ENCODE results near the gene LIN54. TPM values are rescaled to one million over a fixed set of nuclear protein-coding genes. Genes with fewer than 3 reads are reported as not detected.
"Not testable (repeated sequence)": the region's sequence is repeated elsewhere in the genome, so short reads cannot be mapped to it uniquely, and the experiment has no call there.

The LIN54 gene
- total RNA-seq, result 1 to 10 TPM; 8.3 to 9.0 TPM
- long read RNA-seq, donor 1, result 0 reads
- long read RNA-seq, donor 2, full-length matches to known transcripts, result 2 of 3 reads
- long read RNA-seq, donor 2, partial matches to known transcripts, result 0 of 3 reads
- long read RNA-seq, donor 2, other reads (novel, unspliced or antisense), result 1 of 3 reads

DNA sequence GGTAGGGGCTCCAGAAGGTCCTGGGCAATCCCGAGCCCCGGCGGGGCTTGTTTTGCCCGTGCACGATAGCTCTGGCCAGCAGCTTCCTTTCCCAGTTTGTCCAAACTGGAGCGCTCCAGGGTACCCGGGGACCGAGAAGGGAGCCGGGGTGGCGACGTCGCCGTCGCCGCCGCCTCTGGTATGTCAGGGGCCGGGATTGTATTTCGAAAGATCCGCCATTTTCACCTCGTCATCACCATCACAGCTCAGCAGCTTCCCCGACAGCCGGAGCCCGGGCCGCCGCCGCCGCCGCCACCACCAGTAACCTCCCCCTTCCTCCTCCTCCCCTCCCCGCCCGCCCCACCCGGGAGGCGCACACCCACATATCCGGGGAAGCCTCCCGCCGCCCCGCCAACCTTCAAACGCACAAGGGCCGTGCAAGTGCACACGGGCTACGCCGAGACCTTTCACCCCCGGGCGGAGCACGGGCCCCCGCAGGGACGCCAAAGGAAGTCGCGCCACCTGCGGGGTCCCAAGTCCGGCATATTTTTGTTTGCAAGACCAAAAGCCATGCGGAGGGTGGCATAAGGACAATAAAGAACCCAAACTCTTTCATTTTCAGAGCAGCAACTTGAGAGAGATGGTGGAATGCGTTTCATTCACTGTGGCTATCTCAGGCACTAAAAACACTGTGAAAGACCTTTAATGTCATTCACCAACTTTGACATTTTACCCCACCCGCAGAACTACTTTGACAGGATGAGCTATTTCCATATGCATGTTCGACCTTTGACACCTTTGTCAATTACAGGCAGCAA lies at the start of gene LIN54:
Gene LIN54, minus strand, starts transcription at position 302 of the 797 bp plus-strand sequence. CDS start 25,979 bp downstream, outside the sequence.
- intact Hi-C loops (cut with DNase I), result no loop called here
- DNase-seq (ENCODE audit: low spot score), result peak; percentile 94

DNA sequence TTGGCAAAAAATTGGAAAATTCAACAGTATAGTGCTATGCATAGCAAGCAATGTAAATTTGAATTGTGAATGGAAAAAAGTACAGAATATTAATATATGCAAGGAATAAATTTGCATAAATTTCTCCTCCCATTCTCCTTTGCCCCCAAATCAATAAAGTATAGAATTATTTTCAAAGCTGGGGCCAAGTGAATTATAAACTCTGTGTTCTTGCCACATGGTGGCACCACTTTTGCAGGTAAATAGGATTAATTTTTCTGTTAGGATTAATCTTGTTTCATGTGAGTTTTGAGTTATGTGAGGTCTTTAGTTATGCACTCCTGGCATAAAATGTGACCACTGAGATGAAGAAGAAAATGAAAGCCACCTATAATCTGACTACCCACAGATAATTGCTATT lies 44.3 kb upstream of the LIN54 start:
- intact Hi-C loops (cut with DNase I), result no loop called here
- no peak for DNase-seq (ENCODE audit: low spot score)

DNA sequence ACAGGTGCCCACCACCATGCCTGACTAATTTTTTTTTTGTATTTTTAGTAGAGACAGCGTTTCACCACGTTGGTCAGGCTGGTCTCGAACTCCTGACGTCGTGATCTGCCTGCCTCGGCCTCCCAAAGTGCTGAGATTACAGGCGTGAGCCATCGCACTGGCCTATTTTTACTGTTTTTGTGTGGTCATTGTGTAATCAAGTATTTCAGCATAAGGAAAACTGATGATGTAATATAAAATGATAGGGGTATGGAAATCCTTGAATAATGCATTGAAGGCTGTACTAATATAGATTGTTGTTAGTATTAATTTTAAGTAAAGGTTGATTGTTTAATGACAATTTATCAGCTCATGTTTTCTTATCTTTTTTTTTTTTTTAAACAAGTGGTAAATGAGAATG lies 38.2 kb upstream of the LIN54 start:
- DNase-seq (ENCODE audit: low spot score); intact Hi-C loops (cut with DNase I): not testable (repeated sequence)

DNA sequence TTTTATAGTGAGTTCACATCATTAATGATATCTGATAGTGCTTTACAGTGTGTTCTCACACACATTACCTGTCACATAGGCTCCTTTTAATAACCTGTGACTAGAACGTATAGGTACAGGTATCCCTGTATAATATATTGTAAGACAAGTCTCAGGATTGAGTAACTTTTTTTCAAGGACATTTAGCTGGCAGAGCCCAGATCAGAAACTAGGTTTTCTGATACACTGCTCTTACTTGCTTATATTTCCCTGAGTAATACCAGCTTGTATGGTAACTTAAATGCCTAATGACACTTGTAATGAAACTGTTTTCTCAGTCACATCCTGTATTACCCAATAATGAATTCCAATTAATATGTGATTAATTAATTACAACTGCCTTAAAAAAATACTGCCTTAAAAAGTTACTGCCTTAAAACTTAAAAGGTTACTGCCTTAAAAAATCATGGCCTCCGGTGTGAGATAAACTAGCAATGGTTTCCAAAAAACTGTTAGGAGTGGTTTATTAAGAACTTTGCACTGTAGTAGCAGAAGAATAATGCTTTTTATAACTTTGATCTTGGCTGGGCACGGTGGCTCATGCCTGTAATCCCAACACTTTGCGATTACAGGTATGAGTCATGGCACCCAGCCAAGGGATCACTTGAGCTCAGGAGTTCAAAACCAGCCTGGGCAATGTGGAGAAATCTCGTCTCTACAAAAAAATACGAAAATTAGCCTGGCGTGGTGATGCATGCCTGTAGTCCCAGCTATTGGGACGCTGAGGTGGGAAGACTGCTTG lies 36.3 kb upstream of the LIN54 start:
- no peak for DNase-seq (ENCODE audit: low spot score)
- intact Hi-C loops (cut with DNase I), result no loop called here

DNA sequence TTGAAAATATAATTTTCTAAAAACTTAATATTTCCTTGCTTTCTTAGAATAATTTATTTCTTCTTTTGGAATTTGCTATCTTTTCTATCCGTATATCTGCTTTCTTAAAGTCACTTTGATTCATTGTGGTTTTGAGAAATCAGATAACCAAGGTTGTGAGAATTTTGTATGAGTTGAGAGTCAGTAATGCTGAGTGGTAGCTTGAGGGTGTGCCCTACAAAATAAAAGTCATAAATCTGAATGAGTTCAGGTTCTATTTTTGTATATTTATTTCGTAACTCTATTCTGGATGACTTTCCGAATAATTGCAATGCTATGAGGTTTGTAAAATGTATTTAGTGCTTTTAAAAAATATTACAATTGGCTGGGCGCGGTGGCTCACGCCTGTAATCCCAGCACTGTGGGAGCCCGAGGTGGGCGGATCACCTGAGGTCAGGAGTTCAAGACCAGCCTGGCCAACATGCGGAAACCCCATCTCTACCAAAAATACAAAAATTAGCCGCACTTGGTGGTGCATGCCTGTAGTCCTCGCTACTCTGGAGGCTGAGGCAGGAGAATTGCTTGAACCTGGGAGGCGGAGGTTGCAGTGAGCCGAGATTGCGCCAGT lies 33.3 kb upstream of the LIN54 start:
- intact Hi-C loops (cut with DNase I), result no loop called here
- DNase-seq (ENCODE audit: low spot score), result no peak

DNA sequence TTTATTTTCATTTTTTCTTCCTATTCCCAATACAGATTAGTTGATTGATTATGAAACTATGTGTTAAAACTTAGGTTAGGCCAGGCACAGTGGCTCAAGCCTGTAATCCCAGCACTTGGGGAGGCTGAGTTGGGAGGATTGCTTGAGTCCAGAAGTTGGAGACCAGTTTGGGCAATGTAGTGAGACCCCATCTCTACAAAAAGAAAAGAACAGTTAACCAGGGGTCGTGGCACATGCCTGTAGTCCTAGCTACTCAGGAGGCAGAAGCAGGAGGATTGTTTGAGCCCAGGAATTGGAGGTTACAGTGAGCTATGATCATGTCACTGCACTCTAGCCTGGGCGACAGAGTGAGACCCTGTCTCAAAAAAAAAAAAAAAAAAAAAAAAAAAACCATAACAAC lies 32.5 kb upstream of the LIN54 start:
- intact Hi-C loops (cut with DNase I), result not testable (repeated sequence)

DNA sequence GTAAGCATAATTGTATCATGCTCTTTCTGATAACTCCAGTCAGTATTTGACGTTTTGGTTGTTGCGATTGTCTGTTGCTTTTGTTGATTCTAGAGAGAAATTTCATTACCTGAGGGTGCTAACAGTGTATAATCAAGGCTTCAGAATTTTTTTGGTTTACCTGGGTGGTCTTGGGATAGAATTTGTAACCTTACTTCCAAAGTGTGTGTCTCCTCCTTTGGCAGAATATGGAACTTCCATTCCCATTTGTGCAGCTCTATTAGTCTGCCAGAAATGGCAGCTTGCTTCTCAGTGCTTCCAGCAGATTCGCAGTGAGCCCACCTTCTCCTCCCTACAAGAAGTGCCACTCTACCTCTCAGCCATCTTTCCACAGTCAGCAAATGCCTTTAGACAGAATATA lies 29.6 kb upstream of the LIN54 start:
- DNase-seq (ENCODE audit: low spot score), result no peak
- intact Hi-C loops (cut with DNase I), result no loop called here

More for the DNA sequence above, 32.5 kb upstream of the LIN54 start:
- DNase-seq (ENCODE audit: low spot score), result not testable (repeated sequence)

DNA sequence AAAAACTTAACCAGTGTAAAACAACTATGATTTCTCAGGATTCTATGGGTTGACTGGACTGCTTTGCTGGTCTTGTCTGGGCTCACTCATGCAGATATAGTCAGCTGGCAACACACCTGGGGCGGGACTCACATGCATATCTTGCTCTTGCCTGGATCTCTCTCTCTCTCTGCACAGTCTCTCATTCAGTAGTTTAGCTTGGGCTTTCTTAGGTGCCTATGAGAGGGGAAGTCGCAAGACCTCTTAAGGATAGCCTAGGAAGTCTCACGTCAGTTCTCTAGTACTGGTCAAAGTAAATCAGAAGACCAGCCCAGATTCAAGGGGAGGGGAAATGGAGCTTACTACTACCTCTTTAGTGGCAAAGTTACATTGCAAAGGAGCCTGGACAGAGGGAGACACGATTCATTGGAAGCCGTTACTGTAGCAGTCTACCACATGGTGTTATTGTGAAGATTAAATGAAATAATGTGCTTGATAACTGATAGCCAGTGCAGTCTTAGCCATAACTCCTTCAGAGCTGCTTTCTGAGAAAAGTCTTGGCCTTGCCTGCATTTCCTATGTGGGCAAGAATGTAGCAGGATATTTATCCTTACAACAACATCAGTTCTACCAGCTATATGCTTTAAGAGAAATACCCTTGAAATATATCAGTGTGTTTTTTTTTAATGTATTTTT lies 26.5 kb upstream of the LIN54 start:
- DNase-seq (ENCODE audit: low spot score), result no peak

DNA sequence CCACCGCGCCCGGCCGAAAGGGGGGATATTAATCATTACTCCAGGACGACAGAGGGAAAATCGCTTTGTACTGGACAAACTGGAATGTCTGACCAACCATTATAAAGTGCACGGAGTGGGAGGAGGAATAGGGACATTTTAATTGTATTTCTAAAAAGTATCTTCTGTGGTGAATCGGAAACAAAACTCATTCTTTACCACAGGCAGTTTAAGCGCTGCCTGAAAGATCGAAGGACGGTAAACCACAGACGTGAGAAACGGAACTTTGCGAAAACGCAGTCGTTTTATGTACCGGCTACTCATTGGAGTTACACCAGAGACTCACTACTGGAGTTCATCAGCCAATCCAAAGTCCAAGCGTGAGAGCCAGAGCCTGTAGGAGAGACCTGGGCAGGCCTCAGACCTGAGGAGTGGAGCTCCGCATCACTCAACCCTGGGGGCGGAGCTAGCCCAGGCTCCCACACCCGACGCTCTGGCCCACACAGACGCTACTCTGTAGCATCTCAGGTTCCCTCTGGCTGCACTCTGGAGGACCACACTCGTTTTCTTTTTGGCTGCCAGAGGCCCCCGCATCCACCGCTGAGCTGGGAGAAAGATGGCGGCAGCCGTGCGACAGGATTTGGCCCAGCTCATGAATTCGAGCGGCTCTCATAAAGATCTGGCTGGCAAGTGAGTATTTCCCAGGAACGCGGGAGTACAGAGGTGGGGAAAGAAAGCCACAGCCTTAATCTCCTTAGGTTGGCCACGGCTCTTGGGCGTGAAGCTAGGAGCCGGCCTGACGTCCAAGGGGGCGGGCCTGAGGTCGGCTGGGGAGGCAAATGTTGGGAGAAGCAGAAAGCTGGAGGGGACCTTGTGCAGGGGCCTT lies 24.2 kb upstream of the LIN54 start, which contains the start of gene COPS4:
Gene COPS4, plus strand, starts transcription at position 554 of the 865 bp plus-strand sequence. Its CDS starts 42 bp downstream, at position 596.
- intact Hi-C loops (cut with DNase I), result no loop called here
- peak; percentile 98 for DNase-seq (ENCODE audit: low spot score)

More for the DNA sequence above, 26.5 kb upstream of the LIN54 start:
- intact Hi-C loops (cut with DNase I), result no loop called here

DNA sequence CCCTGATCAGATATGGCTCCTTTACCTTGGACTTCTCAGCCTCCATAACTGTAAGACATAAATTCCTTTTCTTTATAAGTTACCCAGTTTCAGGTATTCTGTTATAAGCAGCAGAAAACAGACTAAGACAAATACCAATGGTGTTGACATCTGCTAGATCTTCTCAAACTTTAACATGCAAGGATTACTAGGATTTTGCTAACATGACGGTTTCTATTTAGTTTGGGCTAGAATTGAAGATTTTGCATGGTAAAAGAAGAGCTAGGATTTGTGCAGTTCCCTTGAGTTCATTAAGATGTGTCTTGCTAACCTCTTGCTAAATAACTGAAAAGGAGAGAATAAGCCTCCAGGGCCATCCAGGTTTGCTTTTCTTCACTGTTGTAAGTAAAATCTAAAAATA lies 19.1 kb upstream of the LIN54 start:
- intact Hi-C loops (cut with DNase I), result no loop called here
- no peak for DNase-seq (ENCODE audit: low spot score)

DNA sequence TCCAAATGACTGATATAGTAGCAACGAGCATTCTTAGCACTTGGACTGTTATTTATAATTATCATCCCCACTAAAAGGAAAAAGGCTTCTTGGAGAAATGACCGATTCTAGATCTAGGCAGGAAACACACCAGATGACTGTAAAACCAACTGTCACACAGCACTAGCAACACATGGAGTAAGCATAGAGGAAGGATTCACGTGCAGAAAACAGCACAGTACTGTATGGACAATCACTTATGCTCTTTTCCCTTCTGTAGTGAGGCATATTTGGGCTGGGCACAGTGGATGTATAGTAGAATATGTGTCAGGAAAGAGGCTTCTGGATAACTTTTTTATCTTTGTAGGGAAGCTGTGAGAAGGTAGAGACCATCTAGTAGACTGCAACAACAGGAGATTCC lies 18.4 kb upstream of the LIN54 start:
- intact Hi-C loops (cut with DNase I), result no loop called here
- DNase-seq (ENCODE audit: low spot score), result no peak

DNA sequence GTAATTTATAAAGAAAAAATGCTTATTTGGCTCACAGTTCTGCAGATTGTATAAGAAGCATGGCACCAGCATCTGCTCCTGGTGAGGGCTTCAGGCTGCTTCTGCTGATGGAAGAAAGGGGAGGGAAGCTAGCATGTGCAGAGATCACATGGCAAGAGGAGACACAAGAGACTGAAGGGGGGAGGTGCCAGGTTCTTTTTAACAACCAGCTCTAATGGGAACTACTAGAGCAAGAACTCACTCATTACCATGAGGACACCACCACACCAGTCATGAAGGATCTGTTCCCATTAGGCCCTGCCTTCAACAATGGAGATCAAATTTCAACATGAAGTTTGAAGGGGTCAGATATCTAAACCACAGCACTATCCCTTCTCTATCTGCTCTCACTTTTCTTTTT lies 14.9 kb upstream of the LIN54 start:
- intact Hi-C loops (cut with DNase I), result no loop called here
- DNase-seq (ENCODE audit: low spot score), result no peak

DNA sequence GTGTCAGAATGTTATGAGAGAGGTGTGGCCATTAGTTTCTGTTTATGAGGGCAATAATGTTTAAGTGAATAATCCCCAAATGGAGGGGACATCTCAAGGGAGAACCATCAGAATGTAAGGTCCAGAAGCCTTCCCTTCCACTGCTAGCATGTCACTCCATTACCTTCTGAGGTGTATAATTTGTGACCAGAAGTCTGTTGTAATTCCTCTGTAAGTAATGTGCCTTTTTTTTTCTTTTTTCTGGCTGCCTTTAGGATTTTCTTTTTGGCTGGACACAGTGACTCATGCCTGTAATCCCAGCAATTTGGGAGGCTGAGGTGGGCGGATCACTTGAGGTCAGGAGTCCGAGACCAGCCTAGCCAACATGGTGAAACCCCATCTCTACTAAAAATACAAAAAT lies 13.6 kb upstream of the LIN54 start:
- intact Hi-C loops (cut with DNase I), result no loop called here
- DNase-seq (ENCODE audit: low spot score), result no peak

DNA sequence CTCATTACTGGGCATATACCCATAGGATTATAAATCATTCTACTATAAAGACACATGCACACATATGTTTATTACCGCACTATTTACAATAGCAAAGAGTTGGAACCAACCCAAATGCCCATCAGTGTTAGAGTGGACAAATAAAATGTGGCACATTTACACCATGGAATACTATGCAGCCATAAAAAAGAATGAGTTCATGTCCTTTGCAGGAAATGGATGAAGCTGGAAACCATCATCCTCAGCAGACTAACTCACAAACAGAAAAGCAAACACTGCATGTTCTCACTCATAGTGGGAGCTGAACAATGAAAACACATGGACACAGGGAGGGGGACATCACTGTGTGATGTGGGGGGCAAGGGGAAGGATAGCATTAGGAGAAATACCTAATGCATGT lies 13.0 kb upstream of the LIN54 start:
- DNase-seq (ENCODE audit: low spot score); intact Hi-C loops (cut with DNase I): not testable (repeated sequence)

DNA sequence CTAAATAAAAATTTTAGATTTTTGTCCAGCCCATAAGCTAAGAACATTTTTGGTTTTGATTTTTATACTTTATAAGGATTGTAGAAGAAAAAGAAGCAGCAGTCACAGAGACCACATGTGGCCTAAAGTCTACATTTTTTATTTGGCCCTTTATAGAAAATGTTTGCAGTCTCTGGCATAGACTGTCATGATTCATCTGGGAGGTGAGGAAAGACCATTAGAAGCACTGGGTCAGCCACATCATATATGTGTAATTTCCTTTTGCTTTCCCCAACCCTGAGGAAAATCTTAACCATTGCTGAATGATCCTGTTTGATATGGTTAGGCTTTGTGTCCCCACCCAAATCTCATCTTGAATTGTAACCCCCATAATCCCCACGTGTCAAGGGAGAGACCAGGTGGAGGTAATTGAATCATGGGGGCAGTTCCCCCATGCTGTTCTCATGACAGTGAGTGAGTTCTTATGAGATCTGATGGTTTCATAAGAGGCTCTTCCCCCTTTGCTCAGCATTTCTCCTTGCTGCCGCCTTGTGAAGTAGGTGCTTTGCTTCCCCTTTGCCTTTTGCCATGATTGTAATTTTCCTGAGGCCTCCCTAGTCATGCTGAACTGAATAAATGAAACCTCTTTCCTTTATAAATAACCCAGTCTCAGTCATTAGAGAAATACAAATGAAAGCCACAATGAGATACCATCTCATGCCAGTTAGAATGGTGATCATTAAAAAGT lies 12.3 kb upstream of the LIN54 start:
- intact Hi-C loops (cut with DNase I), result no loop called here
- DNase-seq (ENCODE audit: low spot score), result no peak

DNA sequence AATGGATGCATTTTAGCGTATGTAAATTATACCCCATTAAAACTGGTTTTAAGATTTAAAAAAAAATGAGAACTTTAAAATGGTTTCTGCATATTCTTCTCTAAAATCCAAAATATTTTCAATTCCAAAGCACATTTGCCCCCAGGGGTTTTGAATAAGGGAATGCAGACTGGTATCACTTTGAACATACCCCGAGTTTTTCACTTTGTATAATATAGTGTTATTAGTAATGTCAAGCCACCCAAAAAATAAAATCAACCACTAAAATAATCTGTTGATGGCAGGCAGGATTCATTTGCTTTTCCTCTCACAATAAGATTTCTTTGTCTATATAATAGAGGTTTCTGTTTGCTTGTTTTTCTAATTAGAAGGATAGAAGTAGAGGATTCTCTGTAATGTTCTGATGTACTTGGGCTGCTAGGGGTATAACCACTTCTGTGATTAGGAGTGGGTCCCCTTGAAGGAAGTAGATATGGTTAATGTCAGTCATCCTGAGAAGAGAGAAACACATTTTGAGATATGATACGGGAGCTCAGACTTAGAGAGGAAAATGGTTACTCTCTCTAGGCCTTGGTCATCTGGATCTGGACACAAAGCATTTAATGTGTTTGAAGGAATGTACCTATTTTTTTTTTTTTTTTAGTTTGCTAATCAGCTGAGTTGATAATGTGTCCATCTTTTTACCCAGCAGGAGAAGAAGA lies 9.3 kb upstream of the LIN54 start:
- intact Hi-C loops (cut with DNase I), result no loop called here
- DNase-seq (ENCODE audit: low spot score), result no peak

DNA sequence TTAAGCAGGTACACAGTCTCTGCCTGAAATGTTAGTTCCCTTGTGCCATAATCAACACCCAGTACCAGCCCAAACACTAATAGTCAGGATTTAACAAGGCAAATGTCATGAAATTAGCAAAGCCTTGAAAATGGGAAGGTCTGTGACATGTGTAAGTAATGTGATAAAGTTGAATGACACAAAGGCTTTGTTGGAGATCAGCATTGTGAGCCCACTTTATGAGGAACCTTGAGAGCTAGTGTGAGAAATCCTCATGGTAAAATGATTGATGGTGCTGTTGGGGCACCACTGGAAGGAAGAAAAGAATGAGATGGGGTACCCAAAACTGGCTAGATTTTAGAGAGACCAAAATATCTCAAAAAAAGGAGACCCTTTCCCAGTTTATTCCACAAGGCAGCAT lies 3.3 kb upstream of the LIN54 start:
- intact Hi-C loops (cut with DNase I), result no loop called here
- DNase-seq (ENCODE audit: low spot score), result no peak

All from posterior vena cava (tissue), 2 donors.